ENCODE data around the gene CAMK2B. TPM values are rescaled to one million over a fixed set of nuclear protein-coding genes. Genes with fewer than 3 reads are reported as not detected.

Gene CAMK2B
- total RNA-seq, 1 experiment from 2014 or later: 2.0 TPM

DNA sequence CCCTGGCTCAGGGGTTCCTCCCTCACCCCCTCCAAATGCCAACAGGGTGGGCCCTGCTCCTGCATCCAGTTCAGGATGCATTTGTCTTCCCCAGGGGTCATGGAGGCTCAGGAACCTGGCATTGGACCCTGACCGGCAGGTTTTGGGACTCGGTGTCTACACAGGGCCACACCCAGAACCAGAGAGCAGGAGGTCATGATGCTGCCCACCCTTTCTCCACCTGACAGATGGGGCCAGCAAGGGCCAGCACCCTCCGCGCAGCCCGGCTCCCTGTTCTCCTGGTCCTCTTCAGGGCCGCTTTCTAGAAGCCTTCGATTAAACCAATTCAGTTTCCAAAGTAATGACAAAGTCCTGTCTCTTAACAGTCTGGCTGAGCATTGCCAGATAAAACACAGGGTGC, 50.2 kb downstream of the CAMK2B start:
- Histone ChIP-seq H3K4me3 (no peak overlapping the region), H3K36me3 (no peaks in the 10 kb centered on the region), H3K9me3 (no peaks in the 10 kb centered on the region), H3K27me3 (no peaks in the 10 kb centered on the region)
- DNase-seq: no peak

DNA sequence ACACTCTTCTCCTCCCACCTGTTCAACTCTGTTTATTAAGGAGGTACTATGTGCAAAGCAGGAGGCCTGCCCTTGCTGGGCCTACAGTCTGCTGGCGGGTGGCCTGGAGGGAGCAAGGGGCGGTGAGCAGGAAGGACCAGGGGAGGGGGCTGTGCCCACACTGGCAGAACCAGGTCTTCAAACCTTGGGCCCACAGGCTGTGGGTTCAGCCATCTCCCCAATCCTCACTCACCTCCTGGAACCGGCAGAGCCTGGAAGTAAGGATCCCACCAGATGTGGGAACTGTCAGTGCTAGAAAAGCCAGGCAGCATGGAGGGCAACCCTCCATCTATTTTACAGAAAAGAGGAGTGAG, 50.8 kb downstream of the CAMK2B start:
- H3K36me3 ChIP-seq: no peaks in the 10 kb centered on the region
- H3K4me3 ChIP-seq: no peak overlapping the region
- H3K9me3 ChIP-seq: no peaks in the 10 kb centered on the region
- no peak for DNase-seq
- H3K27me3 ChIP-seq: no peaks in the 10 kb centered on the region

DNA sequence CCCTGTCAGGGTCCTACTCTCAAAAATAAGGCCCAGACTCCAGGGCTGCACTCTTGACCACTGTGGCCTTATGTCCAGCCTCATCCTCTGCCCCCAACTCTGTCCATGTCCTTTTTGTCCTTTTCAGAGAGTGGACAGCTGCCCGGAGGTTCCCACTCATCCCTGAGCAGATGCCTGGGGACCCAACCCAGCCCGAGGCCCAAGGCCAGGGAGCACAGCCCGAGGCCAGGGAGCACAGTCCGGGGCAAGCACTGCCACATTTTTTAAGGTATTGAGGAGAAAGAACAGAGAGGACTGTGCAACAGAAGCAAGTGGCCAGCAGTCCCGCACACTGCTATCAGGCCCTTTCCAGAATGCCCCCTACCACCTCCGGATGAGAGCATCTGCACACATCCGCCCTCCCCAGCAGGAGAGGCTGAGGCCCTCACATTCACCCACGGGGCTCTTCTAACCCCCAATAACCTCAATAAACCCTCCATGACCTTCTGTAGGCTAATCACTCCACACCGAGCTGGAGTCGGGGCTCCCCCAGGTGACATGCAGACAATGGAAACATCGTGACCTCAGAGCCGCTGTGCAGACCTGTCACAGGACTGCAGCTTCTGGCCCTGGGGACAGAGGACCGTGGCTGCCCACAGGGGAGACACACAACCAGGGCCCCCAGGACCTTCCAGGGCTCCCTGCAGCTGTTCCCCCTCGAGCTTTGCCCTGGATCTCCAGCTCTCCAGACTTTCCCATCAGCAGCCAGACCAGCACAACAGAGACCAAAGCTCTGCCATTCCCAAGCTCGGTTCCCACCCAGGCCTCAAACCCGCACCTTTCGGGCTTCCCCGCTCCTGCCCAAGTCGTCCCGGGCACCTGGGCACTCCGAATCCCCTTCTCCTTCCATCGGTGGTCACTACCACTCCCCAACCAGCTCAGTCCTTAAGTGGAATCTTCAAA, 51.4 kb downstream of the CAMK2B start:
- Histone ChIP-seq H3K27me3 (no peaks in the 10 kb centered on the region), H3K4me3 (no peak overlapping the region), H3K36me3 (no peaks in the 10 kb centered on the region), H3K9me3 (no peaks in the 10 kb centered on the region)
- DNase-seq: no peak

DNA sequence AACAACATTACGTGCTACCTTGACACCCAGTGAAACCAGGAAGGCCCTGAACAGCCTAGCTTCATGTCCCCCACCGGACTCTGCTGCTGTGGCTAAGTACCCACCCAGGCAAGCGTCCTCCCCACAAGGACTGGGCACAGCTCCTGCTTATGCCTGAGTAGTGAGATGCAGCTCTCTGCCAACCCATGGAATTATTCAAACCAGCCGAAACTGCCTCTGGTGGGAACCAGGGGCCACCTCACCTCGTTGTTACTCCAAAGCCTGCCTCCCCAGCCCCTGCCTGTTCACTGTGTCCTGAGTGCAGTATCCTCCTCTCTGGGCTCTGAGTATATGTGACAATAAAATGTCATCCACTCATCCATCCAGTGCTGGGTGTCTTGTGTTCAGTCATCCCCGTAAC, 52.4 kb downstream of the CAMK2B start:
- H3K9me3 ChIP-seq: no peaks in the 10 kb centered on the region
- no peak for DNase-seq
- H3K36me3 ChIP-seq: no peaks in the 10 kb centered on the region
- H3K4me3 ChIP-seq: no peak overlapping the region
- no peaks in the 10 kb centered on the region for H3K27me3 ChIP-seq

DNA sequence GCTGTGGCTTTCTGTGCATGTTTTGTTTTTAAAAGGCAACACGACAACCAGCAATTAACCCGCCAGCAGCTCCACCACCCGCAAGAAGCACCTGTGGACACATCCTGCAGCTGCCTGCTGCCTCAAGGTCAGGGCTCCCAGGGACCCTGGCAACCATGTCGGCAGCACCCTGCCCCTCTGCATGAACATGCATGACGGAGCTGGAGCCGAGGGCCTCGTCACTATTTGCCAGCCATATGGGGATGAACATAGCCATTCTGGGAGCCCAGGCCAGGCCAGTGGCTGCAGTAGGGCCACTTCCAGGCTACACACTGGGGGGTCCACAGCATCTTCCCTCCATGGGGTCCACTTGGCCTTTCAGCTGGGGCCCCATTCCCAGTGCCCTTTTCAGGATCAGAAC, 52.9 kb downstream of the CAMK2B start:
- Histone ChIP-seq H3K4me3 (no peak overlapping the region), H3K9me3 (no peaks in the 10 kb centered on the region), H3K27me3 (no peaks in the 10 kb centered on the region), H3K36me3 (no peaks in the 10 kb centered on the region)
- DNase-seq: no peak

DNA sequence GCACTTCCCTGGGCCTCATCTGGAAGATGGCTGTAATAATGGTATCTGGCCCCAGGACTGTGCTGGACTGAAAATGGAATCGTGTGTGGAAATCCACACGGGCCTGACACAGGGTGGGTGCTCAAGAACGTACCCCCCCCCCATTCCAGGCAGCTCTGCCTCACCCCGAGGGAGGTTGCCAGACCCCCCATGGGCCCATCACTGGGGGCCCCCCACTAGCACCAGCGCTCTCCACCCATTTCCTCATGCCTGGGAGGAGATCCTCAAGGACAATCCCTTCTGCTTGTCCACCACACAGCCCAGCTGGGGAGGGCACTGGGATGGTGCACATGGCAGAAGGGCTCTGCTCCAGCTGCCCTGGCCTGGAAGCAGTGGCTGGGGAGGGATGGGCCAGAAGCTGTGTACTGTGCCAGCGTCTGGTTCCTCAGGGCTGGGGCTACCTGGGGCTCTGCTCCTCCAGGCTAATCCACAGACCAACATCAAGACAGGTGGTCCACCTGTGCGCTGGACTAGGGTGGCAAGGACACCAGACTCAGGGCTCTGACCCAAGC, 55.4 kb downstream of the CAMK2B start:
- H3K36me3 ChIP-seq: no peaks in the 10 kb centered on the region
- no peak for DNase-seq
- H3K9me3 ChIP-seq: no peaks in the 10 kb centered on the region
- H3K4me3 ChIP-seq: no peak overlapping the region
- H3K27me3 ChIP-seq: no peaks in the 10 kb centered on the region

DNA sequence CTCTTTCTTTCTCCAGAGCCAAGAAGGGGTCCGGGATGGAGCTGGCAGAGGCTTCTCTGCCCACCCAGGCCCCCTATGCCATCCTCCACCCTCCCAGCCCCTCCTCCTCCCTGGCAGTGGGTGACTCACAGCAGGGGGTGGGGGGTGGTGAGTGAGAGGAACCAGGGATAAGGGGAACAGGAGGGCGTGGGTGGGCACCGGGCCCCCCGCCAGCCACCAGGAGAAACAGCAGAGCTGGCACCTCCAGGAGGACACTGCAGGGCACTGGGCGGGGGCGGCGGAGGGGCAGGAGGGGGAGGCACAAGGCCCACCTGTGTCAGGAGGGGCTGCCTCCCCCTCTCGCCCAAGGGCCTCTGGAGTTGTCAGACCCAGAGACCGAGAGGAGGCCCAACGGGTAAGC, 56.0 kb downstream of the CAMK2B start:
- Histone ChIP-seq H3K27me3 (no peaks in the 10 kb centered on the region), H3K4me3 (no peak overlapping the region), H3K36me3 (no peaks in the 10 kb centered on the region), H3K9me3 (no peaks in the 10 kb centered on the region)
- DNase-seq: no peak

DNA sequence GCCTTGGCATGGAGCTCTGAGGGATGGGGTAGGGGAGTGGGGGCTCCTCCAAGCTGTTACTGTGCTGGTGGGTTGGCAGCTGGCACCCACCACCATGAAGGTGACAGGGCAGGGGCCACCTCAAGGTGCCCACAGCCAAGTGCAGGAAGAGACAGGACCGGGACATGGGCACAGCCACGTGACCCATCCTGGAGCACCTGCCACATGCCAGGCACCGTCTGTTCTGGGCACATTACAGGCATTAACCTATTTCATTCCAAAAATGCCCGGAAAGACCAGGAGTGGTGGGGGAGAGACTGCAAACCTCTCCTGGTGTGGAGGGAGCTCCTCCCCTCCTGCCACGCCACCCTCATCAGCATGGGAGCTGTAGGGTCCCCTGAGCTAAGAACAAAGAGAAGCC, 56.7 kb downstream of the CAMK2B start:
- DNase-seq: no peak
- Histone ChIP-seq H3K27me3 (no peaks in the 10 kb centered on the region), H3K9me3 (no peaks in the 10 kb centered on the region), H3K4me3 (no peak overlapping the region), H3K36me3 (no peaks in the 10 kb centered on the region)

DNA sequence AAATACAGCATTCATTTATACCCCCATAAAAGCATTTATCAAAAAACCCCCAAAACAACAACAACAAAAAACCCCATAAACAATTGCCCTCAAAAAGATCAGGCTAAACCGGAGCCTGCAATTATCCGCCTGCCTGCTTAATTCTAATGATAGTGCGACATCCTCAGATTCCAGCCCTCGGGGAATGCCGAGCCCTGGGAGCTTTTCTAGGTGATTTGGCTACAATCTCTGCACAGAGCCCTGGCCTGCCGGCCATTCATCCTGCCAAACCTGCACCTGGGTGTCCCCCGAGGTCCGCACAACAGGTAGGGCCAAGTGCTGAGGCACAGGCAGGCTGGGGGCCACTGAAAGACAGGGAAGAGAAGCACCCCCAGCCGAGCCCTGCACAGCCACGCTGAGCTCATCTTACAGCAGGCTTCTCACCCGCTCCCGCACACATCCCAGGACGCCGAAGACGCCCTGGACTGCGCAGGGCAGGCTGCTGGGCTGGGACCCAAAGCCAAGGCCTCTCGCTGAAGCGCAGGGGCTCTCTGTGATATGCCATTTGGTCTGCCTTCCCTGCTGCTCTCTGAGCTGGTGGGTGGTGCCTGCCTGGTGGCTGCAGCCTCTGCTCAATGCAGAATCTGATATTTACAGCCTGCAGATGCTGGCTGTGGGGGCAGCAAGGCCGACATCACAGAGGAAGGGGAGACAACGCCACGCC, 57.5 kb downstream of the CAMK2B start:
- Histone ChIP-seq H3K27me3 (no peaks in the 10 kb centered on the region), H3K9me3 (no peaks in the 10 kb centered on the region), H3K4me3 (no peak overlapping the region), H3K36me3 (no peaks in the 10 kb centered on the region)
- no peak for DNase-seq

DNA sequence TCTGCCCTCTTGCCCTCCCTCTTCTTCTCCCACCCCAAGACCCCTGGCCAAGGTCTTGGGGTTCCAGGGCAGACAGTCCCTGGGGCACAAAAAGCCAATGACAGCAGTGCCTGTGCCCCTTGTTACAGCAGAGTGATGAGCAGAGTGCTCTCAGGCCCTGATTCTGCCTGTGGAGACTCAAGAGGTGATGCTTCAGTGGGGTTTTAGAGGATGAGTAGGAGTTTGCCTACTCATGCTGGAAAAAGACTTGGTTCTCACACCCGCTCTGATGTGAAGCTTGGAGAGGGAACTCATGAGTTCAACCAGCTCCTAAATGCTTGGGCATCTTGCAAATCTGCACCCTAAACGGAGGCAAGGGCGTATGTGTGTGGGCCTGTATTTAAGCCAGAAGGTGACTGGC, 58.2 kb downstream of the CAMK2B start:
- H3K9me3 ChIP-seq: no peaks in the 10 kb centered on the region
- DNase-seq: no peak
- H3K36me3 ChIP-seq: no peaks in the 10 kb centered on the region
- H3K27me3 ChIP-seq: no peaks in the 10 kb centered on the region
- H3K4me3 ChIP-seq: no peak overlapping the region

DNA sequence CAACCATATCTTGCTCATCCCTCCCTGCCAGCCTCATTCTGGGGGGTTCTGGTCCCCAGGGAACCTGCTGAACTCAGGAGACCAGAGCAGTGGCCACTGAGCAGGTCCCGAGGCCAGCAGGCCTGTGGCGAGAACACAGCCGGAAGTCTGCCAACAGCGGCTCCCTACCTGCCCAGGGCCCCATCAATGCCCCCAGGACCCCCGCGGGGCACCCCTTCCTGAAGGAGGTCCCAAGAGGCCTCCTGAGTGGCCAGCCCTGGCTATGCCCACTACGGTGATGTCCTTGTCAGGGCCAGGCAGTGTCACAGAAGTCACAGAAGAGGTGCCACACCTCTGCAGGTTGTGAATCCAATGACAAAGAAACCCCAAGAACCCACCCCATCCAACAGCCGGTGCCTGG, 58.9 kb downstream of the CAMK2B start:
- Histone ChIP-seq H3K27me3 (no peaks in the 10 kb centered on the region), H3K4me3 (no peak overlapping the region), H3K36me3 (no peaks in the 10 kb centered on the region), H3K9me3 (no peaks in the 10 kb centered on the region)
- no peak for DNase-seq

DNA sequence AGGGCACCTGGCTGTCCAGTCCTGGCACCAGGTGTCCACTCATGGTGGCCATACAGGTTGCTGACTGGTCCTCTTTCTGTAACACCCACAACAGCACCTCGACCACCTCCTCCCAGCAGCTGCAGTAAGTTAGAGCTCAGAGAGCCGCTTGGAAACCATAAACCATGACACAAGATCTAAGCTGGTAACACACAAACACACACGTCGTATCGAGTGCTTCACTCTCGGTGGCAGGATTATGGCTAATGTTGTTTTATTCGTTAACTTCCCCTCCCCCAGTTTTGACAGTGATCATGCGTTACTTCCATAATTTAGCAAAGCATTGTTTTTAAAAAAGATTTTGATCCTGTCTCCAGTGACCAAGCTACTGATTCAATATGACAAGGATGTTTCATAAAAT, 59.7 kb downstream of the CAMK2B start:
- Histone ChIP-seq H3K27me3 (no peaks in the 10 kb centered on the region), H3K4me3 (no peak overlapping the region), H3K9me3 (no peaks in the 10 kb centered on the region), H3K36me3 (no peaks in the 10 kb centered on the region)
- DNase-seq: no peak

DNA sequence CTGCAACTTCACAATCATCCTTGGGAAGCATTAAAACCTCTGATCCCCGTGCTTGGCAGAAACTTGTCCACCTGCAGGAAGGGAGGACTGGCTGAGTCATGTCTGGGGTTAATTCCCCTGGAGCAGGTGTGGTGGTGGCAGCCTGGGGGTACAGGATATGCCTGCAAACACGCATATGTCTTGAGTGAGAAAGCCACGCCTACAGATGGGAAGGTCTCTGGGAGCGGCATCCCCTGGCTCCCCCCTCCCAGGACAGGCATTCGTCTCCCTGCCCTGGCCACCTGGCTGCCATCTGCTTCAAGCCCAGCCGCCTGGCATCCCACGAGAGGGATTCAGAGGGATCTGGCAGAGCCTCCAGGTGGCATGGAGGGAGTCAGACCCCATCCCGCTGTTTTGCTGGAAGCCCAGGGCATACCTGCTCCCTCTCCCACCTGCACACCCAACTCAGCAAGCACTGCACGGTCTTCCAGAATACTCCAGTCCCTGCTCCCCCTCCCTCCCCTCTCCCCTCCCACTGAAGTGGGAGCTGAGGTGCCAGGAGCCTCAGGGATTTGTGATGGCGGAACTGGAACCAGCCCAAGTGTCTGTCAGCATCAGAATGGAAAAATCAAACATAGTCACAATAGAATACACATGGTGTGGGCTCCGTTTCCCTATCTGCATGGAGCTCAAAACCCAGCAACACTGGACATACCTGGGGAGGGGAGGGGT, 61.0 kb downstream of the CAMK2B start:
- no peak for DNase-seq
- H3K4me3 ChIP-seq: no peak overlapping the region
- no peaks in the 10 kb centered on the region for H3K9me3 ChIP-seq
- no peaks in the 10 kb centered on the region for H3K27me3 ChIP-seq
- no peaks in the 10 kb centered on the region for H3K36me3 ChIP-seq

DNA sequence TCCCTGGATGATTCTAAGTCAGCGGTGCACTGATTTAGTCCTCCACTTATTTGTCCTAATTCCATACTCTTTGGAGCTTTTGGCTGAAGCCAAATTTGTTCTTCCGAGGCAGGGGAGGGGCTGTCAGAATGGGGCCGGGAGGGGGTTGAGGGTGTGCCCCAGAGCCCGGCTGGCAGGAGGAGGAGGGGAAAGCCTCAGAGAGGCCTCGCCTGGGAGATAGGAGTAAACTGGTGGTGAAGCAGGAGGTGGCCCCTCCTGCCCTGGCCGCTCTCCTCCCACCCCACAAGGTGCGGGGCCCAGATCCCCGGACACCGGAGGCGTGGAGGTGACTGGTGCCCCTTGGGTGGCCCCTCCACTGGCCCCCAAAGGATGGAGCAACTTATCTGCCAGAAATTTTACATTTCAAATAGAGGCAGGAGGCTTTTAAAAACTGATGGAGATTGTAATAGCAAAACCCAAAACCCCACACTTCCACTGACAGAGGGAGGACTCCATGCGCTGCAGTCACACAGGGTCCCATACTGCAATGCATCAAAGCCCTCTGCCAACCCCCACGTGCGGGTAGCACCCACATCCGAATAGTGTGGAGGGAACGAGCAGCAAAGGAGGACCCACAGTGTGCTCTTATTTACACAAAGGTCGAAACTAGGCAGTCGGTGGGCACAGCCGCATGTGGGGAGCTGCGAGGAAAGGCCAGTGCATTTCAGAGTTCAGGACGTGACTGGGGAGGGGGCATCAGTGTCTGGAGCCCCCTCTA, 61.9 kb downstream of the CAMK2B start:
- no peaks in the 10 kb centered on the region for H3K27me3 ChIP-seq
- no peaks in the 10 kb centered on the region for H3K9me3 ChIP-seq
- H3K4me3 ChIP-seq: no peak overlapping the region
- no peaks in the 10 kb centered on the region for H3K36me3 ChIP-seq
- DNase-seq: no peak

DNA sequence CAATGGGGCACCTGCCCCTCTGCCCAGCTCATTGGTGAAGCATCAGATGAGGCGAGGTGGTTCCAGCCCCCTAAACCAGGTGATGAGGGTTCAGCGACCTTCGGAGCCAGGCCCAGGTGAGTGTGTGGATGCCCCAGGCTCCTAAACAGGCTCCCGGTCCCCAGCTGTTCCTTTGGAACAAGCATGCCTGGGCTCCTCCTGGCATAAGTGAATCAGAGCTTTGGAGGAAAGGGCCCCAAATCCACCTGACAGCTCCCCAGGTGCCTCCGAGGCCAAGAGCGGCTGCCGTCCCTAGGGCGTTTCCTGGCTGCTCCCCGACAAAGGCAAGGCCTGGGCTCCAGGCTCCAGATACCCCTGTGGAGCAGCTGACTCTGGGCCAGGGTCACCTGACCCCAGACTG, 63.4 kb downstream of the CAMK2B start:
- Histone ChIP-seq H3K9me3 (no peaks in the 10 kb centered on the region), H3K4me3 (no peak overlapping the region), H3K36me3 (no peaks in the 10 kb centered on the region), H3K27me3 (no peaks in the 10 kb centered on the region)
- no peak for DNase-seq

DNA sequence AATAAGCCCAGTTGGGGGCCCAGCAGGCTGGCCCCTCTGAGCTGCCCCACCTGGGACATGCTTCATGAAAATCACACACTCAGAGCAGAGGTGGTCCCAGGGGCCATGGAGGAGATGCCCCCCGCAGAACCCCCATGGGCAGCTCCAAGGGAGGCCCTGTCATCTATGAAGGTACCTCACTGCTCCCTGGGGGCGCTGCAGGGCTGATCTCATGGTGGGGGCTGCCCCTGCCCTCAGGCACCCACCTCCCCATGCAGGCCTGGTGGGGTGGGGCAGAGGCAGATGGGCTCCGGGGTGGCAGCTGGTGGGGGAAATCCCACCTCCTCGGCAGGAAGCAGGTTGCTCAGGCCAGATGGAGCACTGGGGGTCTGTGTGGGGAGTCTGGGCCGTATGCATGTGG, 64.2 kb downstream of the CAMK2B start:
- Histone ChIP-seq H3K27me3 (no peaks in the 10 kb centered on the region), H3K9me3 (no peaks in the 10 kb centered on the region), H3K36me3 (no peaks in the 10 kb centered on the region), H3K4me3 (no peak overlapping the region)
- no peak for DNase-seq

Measured in MG63 (cell line).